Thoracic aorta (tissue), 2 donors: ENCODE results near the gene SIRT5. TPM values are rescaled to one million over a fixed set of nuclear protein-coding genes. Genes with fewer than 3 reads are reported as not detected.
A peak's percentile ranks its signal among the peaks of the same experiment; 100 is the strongest.

ENCODE experiments used
- ATAC-seq: fragments of 150-250 bp; one replicate; pipeline ENCODE4 v1.8.0; 2017; ENCODE audit warnings: low read depth; ENCODE audit not compliant: insufficient number of reproducible peaks, low FRiP score
- DNase-seq: peaks from one replicate; pipeline ENCODE4 v3.0.0-alpha.2; 2020; ENCODE audit warnings: low spot score
- H3K27ac ChIP-seq, 2 donors: fragments of 200-600 bp; sonication (generic); 1 replicate in 1 of 2; 2 replicates in 1 of 2; pipeline ENCODE4 v1.5.1; 2016; ENCODE audit warnings: mild to moderate bottlenecking in 2 of 2, moderate library complexity in 2 of 2
- H3K27me3 ChIP-seq: fragments of 200-600 bp; sonication (generic); replicated peaks from 2 replicates; pipeline ENCODE4 v1.6.0; 2016; ENCODE audit warnings: mild to moderate bottlenecking; ENCODE audit not compliant: insufficient read depth
- H3K36me3 ChIP-seq: fragments of 200-600 bp; sonication (generic); one replicate; pipeline ENCODE4 v1.5.1; 2016
- H3K4me1 ChIP-seq, 2 donors: fragments of 200-600 bp; sonication (generic); 1 replicate in 1 of 2; 2 replicates in 1 of 2; pipeline versions ENCODE4 v1.5.1 to v1.6.0; 2016; ENCODE audit warnings: low read depth in 2 of 2, mild to moderate bottlenecking in 1 of 2; ENCODE audit not compliant: control insufficient read depth in 1 of 2
- H3K4me3 ChIP-seq: fragments of 200-600 bp; sonication (generic); 2 replicates; pipeline ENCODE4 v1.5.1; 2016; ENCODE audit warnings: mild to moderate bottlenecking
- H3K9me3 ChIP-seq: fragments of 200-600 bp; sonication (generic); 2 replicates; pipeline ENCODE4 v1.5.1; 2016
- total RNA-seq, 2 donors: library from RNA; depleted of rRNA; stranded (reverse); fragments of >200 nt; gene quantifications; one replicate each; pipeline versions ENCODE4 v1.1.0 to v1.2.3, GENCODE V29; 2016
- TF ChIP-seq, protein P1 (sequence below): fragments of 200-600 bp; sonication (generic); IDR thresholded peaks from one replicate; pipeline ENCODE4 v1.5.1; 2019; ENCODE audit warnings: antibody characterized with exemption

The SIRT5 gene
- total RNA-seq, 2 donors from 2014 or later, result 5.7 to 10.0 TPM

DNA sequence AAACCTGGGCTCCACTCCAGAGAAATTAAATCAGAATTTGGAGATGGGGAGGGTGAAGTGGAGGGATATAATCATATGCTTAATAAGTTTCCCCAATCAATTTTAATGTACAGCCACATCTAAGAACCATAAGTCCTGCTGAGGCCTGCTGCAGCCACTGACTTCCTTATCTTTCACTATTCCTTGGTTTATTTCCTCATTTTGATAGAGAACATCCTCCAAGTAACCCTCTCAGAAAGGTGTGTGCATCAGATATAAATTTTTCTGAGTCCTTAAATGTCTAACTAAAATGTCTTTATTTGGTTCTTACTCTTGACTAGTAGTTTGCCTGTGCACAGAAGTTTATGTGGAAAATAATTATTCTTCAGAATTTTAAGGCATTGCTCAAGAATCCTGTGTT, 23.7 kb upstream of the SIRT5 start:
- Histone ChIP-seq H3K4me3 (no peak overlapping the region), H3K4me1 (no peaks in the 10 kb centered on the region), H3K36me3 (no peaks in the 10 kb centered on the region), H3K27me3 (no peaks in the 10 kb centered on the region), H3K9me3 (no peaks in the 10 kb centered on the region), H3K27ac (no peak overlapping the region)
- DNase-seq (no peak), ATAC-seq (no peak)
- TF ChIP-seq, protein P1, sequence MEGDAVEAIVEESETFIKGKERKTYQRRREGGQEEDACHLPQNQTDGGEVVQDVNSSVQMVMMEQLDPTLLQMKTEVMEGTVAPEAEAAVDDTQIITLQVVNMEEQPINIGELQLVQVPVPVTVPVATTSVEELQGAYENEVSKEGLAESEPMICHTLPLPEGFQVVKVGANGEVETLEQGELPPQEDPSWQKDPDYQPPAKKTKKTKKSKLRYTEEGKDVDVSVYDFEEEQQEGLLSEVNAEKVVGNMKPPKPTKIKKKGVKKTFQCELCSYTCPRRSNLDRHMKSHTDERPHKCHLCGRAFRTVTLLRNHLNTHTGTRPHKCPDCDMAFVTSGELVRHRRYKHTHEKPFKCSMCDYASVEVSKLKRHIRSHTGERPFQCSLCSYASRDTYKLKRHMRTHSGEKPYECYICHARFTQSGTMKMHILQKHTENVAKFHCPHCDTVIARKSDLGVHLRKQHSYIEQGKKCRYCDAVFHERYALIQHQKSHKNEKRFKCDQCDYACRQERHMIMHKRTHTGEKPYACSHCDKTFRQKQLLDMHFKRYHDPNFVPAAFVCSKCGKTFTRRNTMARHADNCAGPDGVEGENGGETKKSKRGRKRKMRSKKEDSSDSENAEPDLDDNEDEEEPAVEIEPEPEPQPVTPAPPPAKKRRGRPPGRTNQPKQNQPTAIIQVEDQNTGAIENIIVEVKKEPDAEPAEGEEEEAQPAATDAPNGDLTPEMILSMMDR, result no peak

DNA sequence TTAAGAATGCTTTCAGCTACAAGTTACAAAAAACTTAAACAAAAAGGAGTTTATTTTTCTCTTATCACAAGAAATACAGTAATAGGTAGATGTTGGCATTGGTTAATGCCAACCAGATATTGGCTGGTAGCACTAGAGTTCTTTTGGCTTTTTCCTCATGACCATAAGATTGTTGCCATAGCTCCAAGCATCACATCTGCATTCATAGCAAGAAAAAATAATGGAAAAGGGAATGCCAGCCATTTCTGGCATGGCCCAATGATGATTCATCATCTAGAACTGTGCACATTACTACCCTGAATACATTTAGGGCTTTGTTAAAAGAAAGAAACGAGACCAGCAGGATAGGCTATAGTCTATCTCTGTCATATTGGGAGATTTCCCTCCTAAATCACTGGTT, 20.8 kb upstream of the SIRT5 start:
- H3K4me3 ChIP-seq, result no peak overlapping the region
- no peaks in the 10 kb centered on the region for H3K9me3 ChIP-seq
- DNase-seq (no peak), ATAC-seq (no peak)
- TF ChIP-seq, protein P1, result no peak
- H3K36me3 ChIP-seq, result no peaks in the 10 kb centered on the region
- H3K27ac ChIP-seq, result no peak overlapping the region
- H3K4me1 ChIP-seq, result no peaks in the 10 kb centered on the region
- no peaks in the 10 kb centered on the region for H3K27me3 ChIP-seq

DNA sequence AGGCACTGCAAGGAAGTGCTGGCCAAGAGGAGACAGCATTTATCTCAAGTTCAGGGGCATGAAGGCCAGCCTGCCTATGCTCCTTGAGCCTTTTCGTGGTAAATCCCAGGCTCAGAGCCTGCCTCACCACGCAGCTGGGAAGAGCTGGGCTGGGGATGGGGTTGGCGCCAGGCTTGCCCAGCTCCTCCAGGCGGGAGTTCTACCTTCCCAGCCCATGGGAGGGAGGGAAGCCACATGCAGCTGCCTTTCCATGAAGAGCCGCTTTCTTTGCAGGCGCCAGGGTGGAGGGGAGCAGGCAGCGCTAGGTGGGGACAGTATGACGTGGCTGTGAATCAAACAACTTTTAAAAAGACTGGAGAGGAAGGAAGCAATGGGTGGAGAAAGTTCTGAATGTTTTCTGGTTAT, 19.5 kb upstream of the SIRT5 start:
- Histone ChIP-seq H3K36me3 (no peaks in the 10 kb centered on the region), H3K4me1 (no peaks in the 10 kb centered on the region), H3K4me3 (no peak overlapping the region), H3K9me3 (no peaks in the 10 kb centered on the region), H3K27ac (no peak overlapping the region), H3K27me3 (no peaks in the 10 kb centered on the region)
- TF ChIP-seq, protein P1, result no peak
- no peak for ATAC-seq
- DNase-seq, result no peak

DNA sequence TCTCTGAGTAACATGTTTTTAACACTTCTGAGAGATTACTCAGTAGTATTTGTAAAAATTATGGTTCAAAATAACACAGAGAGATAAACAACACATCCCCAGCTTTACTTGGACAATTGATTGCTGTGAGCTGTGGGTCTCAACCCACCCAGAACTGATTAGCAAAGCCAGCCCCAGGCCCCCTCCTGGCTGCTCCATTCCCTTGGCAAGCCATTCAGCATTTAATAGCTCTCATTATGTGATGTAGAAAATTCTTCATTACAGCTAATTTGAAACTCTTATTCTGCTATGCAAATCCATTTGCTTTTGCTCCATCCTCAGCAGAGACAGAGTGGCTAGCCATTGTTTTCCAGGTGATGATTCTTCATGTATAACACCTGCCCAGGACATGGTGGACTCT, 16.6 kb upstream of the SIRT5 start:
- H3K27me3 ChIP-seq, result no peaks in the 10 kb centered on the region
- ATAC-seq (no peak), DNase-seq (no peak)
- TF ChIP-seq, protein P1, result no peak
- no peaks in the 10 kb centered on the region for H3K36me3 ChIP-seq
- no peaks in the 10 kb centered on the region for H3K4me1 ChIP-seq
- H3K4me3 ChIP-seq, result no peak overlapping the region
- H3K27ac ChIP-seq, result no peak overlapping the region
- no peaks in the 10 kb centered on the region for H3K9me3 ChIP-seq

DNA sequence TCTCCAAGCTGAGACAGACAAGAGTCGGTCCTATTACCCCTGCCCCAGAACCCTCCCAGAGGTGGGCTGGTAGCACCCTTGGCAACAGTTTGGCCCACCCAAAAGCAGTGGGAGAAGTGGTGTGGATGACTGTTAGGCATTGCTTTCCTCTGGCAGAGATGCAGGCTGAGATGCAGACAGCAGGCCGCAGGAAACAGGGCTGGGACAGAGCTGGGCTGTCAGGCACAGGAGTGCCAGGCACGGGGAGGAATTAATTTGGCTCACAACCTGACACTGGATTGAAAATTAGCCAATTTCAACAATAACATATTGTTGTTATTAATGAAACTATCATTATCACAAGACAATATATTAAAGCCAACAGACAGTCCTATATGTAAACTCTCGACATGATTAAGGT, 15.7 kb upstream of the SIRT5 start:
- H3K27me3 ChIP-seq, result no peaks in the 10 kb centered on the region
- no peaks in the 10 kb centered on the region for H3K9me3 ChIP-seq
- TF ChIP-seq, protein P1, result no peak
- ATAC-seq (no peak), DNase-seq (no peak)
- peak overlapping the region in 1 of 2 donors; percentile 20 for H3K27ac ChIP-seq
- no peaks in the 10 kb centered on the region for H3K4me1 ChIP-seq
- no peak overlapping the region for H3K4me3 ChIP-seq
- no peaks in the 10 kb centered on the region for H3K36me3 ChIP-seq
